IMR-90 (cell line): ENCODE measurements around the gene TOMM20. TPM values are rescaled to one million over a fixed set of nuclear protein-coding genes. Genes with fewer than 3 reads are reported as not detected.

ENCODE experiments used
- CHD1 ChIP-seq: IDR thresholded peaks from 2 replicates; pipeline ENCODE4 v1.6.1; 2012; ENCODE audit warnings: low read depth, low read length, improper control_type of control experiment
- MAZ ChIP-seq: IDR thresholded peaks from 2 replicates; pipeline ENCODE4 v1.6.1; 2012; ENCODE audit warnings: low read depth, mild to moderate bottlenecking, low read length, improper control_type of control experiment, moderate library complexity, borderline replicate concordance
- RAD21 ChIP-seq: IDR thresholded peaks from 2 replicates; pipeline ENCODE4 v1.6.1; 2012; ENCODE audit warnings: low read length, improper control_type of control experiment
- SMC3 ChIP-seq: fragments of 150-350 bp; IDR thresholded peaks from 2 replicates; pipeline ENCODE4 v1.6.1; 2016; ENCODE audit warnings: low read depth, mild to moderate bottlenecking, antibody characterized with exemption, low read length, moderate library complexity
- polyA plus RNA-seq, 3 experiments: library from polyadenylated mRNA; depleted of rRNA; stranded (reverse); fragments of >200 nt; gene quantifications; 2 replicates each; pipeline ENCODE4 v1.2.3, GENCODE V29; 2012; ENCODE audit warnings: low replicate concordance in 1 of 3
- total RNA-seq: library from RNA; depleted of rRNA; stranded (reverse); fragments of >200 nt; gene quantifications from 2 replicates; pipeline ENCODE4 v1.2.3, GENCODE V29; 2012

Gene TOMM20
- total and polyA plus RNA-seq, 2 of the 4 experiments (the other 2 are of a cell fraction) = 75.3 to 84.4 TPM

DNA sequence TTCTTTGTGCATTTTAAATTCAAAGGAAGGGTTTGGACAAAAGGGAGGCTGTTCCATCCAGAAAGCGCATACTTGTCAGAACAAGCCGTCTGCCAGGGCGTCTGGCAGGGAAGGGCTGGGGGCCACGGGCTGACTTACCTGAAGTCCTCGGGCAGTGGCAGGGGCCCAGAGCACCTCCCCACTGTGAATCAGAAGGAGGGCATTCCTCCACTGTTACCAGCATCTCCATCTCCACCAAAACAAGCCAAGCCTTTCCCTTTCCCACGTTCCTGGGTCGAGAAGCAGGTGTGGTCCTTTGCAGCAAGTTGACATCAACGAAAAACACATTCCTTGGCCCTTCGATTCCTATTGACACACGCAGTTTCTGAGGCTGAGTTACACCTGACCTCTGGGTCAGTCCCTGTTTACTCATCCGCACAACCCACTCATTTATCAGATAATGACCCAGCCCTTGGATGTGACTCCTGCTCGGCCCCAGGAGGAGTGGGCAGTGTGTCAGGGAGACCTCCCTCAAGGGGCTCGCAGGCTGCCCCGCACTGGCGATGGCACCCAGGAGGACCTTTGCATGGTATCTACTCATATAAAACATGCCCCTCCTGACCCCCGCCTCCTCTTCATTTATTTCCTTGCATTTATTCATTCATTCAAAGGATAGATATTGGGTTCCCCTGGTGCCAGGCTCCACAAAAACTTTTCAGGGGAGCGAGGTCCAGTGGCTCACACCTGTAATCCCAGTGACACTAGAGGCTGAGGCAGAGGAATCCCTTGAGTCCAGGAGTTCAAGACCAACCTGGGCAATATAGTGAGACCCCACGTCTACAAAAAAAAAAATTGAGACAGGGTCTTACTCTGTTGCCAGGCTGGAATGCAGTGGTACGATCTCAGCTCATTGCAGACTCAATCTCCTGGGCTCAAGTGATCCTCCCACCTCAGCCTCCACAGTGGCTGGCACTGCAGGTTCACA lies 60.2 kb downstream of the TOMM20 start (continued):
- TF ChIP-seq SMC3 = no peak
- TF ChIP-seq MAZ = no peak
- no peak for TF ChIP-seq RAD21
- TF ChIP-seq CHD1 = no peak
